ENCODE measurements around the gene SLC28A3. TPM values are rescaled to one million over a fixed set of nuclear protein-coding genes. Genes with fewer than 3 reads are reported as not detected.

Gene SLC28A3
- total RNA-seq, 4 donors from 2014 or later = 0.23 TPM; not detected in 3

DNA sequence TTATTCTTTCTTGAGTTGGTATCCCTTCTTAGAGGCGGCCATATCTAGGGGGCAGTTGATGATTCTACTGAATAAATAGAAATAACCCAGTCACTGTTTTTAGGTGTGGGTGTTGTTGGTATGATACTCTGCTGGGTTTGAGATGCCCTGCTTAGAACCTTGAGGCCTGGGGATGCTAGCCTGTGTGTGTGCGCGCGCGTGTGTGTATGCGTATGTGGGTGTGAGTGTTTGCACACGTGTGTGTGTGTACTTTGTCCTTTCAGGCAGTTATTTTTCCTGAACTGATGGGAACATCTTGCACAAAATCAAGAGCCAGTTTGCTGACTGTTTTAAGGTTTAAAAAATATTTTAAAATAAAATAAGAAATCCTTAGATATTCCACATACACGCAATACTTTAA, 3.3 kb downstream of the SLC28A3 start:
- Histone ChIP-seq H3K4me1 (no peaks in the 10 kb centered on the region), H3K4me3 (no peak overlapping the region), H3K27me3 (no peaks in the 10 kb centered on the region), H3K27ac (no peak overlapping the region), H3K36me3 (no peaks in the 10 kb centered on the region), H3K9me3 (no peaks in the 10 kb centered on the region)
- intact Hi-C loops (cut with DNase I; ENCODE audit: low total_unique reads) (no loop called here), in situ Hi-C loops (cut with MboI; ENCODE audit: low sequenced_read_pairs in 4 of 4) (no loop called here)
- no peak for DNase-seq
- no peak for ATAC-seq
- no peak for TF ChIP-seq CTCF (IDR thresholded peaks at IDR 0.05 in 4 of 5, conservative IDR thresholded peaks at IDR 0.05 in 1 of 5)
- TF ChIP-seq POLR2A (IDR thresholded peaks at IDR 0.05) = no peak

- H3K36me3 ChIP-seq = no peaks in the 10 kb centered on the region
- in situ Hi-C loops (cut with MboI; ENCODE audit: low sequenced_read_pairs in 4 of 4) = no loop called here
- H3K4me1 ChIP-seq = no peaks in the 10 kb centered on the region
- no peak overlapping the region for H3K4me3 ChIP-seq
- H3K27ac ChIP-seq = no peak overlapping the region
- TF ChIP-seq POLR2A (IDR thresholded peaks at IDR 0.05) (no peak), CTCF (IDR thresholded peaks at IDR 0.05 in 4 of 5, conservative IDR thresholded peaks at IDR 0.05 in 1 of 5) (no peak)
- H3K27me3 ChIP-seq = no peaks in the 10 kb centered on the region
- intact Hi-C loops (cut with DNase I; ENCODE audit: low total_unique reads) = no loop called here
- H3K9me3 ChIP-seq = no peaks in the 10 kb centered on the region
- DNase-seq = no peak
- ATAC-seq = no peak
Measured at GRCh38 chr9:84331119-84331809, 9.3 kb downstream of the SLC28A3 start.

GRCh38 chr9:84330246-84330645, 10.3 kb downstream of the SLC28A3 start:
- no peak for TF ChIP-seq CTCF (IDR thresholded peaks at IDR 0.05 in 4 of 5, conservative IDR thresholded peaks at IDR 0.05 in 1 of 5)
- DNase-seq = no peak

DNA sequence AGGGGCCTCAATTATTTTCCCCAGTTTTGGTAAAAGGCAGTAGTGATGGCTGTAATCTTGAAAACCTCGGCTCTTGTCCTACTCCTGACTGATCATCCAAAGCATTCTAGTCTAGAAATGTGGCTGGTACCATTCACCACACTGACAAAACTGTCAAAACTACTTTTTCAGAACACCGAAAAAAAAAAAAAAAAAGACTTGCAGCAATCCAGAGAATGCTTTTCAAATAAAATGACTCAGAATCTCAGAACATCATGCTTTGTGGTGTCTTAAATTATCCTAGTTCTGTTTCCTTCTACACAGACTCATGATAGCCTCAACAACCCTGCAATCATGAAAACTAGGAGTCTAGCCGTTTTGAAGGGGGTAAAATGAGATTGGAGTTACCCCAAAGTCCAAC, 13.4 kb downstream of the SLC28A3 start:
- no peak for ATAC-seq
- intact Hi-C loops (cut with DNase I; ENCODE audit: low total_unique reads) = no loop called here

More at GRCh38 chr9:84330246-84330645, 10.3 kb downstream of the SLC28A3 start:
- ATAC-seq = no peak
- Histone ChIP-seq H3K9me3 (no peaks in the 10 kb centered on the region), H3K4me1 (no peaks in the 10 kb centered on the region), H3K4me3 (no peak overlapping the region), H3K36me3 (no peaks in the 10 kb centered on the region), H3K27me3 (no peaks in the 10 kb centered on the region), H3K27ac (no peak overlapping the region)
- in situ Hi-C loops (cut with MboI; ENCODE audit: low sequenced_read_pairs in 4 of 4) (no loop called here), intact Hi-C loops (cut with DNase I; ENCODE audit: low total_unique reads) (no loop called here)

More for the DNA sequence above, 13.4 kb downstream of the SLC28A3 start:
- Histone ChIP-seq H3K36me3 (no peaks in the 10 kb centered on the region), H3K4me1 (no peaks in the 10 kb centered on the region), H3K9me3 (no peaks in the 10 kb centered on the region), H3K27me3 (no peaks in the 10 kb centered on the region), H3K27ac (no peak overlapping the region), H3K4me3 (no peak overlapping the region)
- in situ Hi-C loops (cut with MboI; ENCODE audit: low sequenced_read_pairs in 4 of 4) = no loop called here
- TF ChIP-seq POLR2A (IDR thresholded peaks at IDR 0.05) (no peak), CTCF (IDR thresholded peaks at IDR 0.05 in 4 of 5, conservative IDR thresholded peaks at IDR 0.05 in 1 of 5) (no peak)
- no peak for DNase-seq
